Cerebellar nuclear complex (tissue), 1 donor: ENCODE results near the gene HRH1.

Source experiments
- DNase-seq, 2 experiments: peaks; one replicate each; lab custom pipeline; 2025; lab: John Stamatoyannopoulos, UW

Gene HRH1

GRCh38 chr3:11282250-11283138, 128.2 kb downstream of the HRH1 start:
- peak in 1 of 2 experiments; percentile 11 for DNase-seq

GRCh38 chr3:11283139-11283475, 128.8 kb downstream of the HRH1 start:
- no peak for DNase-seq

GRCh38 chr3:11284011-11284410, 129.7 kb downstream of the HRH1 start:
- DNase-seq = no peak

GRCh38 chr3:11285471-11285870, 131.2 kb downstream of the HRH1 start:
- no peak for DNase-seq

GRCh38 chr3:11287404-11287803, 133.1 kb downstream of the HRH1 start:
- DNase-seq = no peak

- no peak for DNase-seq
Measured at GRCh38 chr3:11288021-11288491, 133.8 kb downstream of the HRH1 start.

GRCh38 chr3:11288786-11289637, 134.7 kb downstream of the HRH1 start:
- DNase-seq = no peak

- no peak for DNase-seq
Measured at GRCh38 chr3:11289864-11290263, 135.6 kb downstream of the HRH1 start.

GRCh38 chr3:11290743-11291680, 136.7 kb downstream of the HRH1 start:
- DNase-seq = no peak

- DNase-seq = no peak
Measured at GRCh38 chr3:11291808-11292207, 137.5 kb downstream of the HRH1 start.

- no peak for DNase-seq
Measured at GRCh38 chr3:11297126-11297525, 142.8 kb downstream of the HRH1 start.

GRCh38 chr3:11300970-11301369, 146.7 kb downstream of the HRH1 start:
- DNase-seq = no peak

- DNase-seq = no peak
Measured at GRCh38 chr3:11302444-11302843, 148.2 kb downstream of the HRH1 start.

GRCh38 chr3:11304175-11304574, 149.9 kb downstream of the HRH1 start:
- no peak for DNase-seq

GRCh38 chr3:11305509-11305908, 151.2 kb downstream of the HRH1 start:
- no peak for DNase-seq

- no peak for DNase-seq
Measured at GRCh38 chr3:11306817-11307589, 152.7 kb downstream of the HRH1 start.

- no peak for DNase-seq
Measured at GRCh38 chr3:11307830-11308432, 153.6 kb downstream of the HRH1 start.

- DNase-seq = no peak
Measured at GRCh38 chr3:11310258-11310657, 156.0 kb downstream of the HRH1 start.

- no peak for DNase-seq
Measured at GRCh38 chr3:11312166-11312565, 157.9 kb downstream of the HRH1 start.
